Stimulated activated CD4-positive, alpha-beta T cell treated with anti-CD3 and anti-CD28 coated beads, Interleukin-1b, Interleukin-23, amount 100 ng/mL, for 1 hour (primary cell): ENCODE measurements around the gene DIPK1C.

Experiments
- DNase-seq, 2 donors: peaks; one replicate each; pipeline ENCODE4 v3.0.0-alpha.2; 2020; ENCODE audit warnings: low read depth in 2 of 2

DIPK1C gene

DNA sequence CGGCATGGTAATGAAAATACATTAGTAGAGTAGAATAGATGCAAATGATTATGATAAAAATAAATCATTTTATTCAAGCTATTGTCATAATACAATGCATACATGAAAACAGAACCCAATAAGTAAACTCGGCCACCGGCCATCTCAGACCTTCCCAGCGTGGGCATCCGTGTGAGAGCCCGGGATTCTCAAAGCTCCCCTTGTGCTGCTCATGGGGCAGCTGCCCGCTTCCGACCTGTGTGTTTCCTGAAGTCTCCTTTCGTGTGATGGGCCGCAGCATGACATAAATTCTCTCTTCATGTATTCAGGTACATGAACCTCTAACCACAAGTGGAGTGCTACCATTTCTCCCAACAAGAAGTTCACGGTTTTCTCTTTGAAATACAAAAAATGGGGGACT lies 25.6 kb upstream of the DIPK1C start:
- no peak for DNase-seq

DNA sequence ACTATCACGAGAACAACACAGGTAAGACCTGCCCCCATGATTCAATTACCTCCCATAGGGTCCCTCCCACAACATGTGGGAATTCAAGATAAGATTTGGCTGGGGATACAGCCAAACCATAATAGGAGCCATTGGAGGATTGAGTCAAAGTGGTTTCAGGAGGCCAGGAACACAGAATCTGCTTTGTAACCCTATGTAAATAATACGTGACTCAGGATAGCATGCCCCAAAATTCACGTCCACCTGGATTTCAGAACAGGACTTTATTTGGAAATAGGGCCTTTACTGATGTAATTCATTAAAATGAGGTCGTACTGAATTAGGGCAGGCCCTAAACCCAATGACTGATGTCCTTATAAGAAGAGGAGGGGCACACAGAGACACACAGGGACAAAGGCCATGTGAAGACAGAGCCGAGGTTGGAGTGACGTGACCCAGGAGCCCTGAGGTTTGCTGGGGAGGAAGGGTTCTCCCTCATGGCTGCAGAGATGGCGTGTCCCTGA lies 23.1 kb upstream of the DIPK1C start:
- DNase-seq: no peak

DNA sequence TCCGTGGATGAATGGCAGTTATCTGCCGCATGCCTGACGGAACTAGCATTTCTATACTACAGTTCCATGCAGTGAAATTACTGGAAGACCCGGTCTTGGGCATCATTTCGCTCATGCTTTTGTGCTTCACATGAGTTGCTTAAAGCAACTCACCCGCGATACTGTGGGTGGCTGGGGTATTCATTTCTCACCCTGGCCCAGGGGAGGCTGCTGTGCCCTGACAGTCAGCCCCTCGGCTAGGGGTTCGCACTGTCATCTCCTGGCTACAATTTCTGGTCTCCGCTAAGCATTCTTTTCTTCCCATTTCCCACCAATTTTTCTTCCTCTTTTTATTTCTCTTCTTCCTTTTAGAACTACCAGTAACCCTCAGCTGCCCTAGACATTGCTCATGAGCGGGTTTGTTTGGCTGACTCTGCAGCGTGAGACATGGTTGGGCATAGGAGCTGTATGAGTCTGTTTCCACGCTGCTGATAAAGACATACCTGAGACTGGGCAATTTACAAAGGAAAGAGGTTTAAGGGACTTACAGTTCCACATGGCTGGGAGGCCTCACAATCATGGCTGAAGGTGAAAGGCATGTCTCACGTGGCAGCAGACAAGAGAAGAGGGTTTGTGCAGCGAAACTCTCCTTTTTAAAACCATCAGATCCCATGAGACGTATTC lies 22.5 kb upstream of the DIPK1C start:
- no peak for DNase-seq

DNA sequence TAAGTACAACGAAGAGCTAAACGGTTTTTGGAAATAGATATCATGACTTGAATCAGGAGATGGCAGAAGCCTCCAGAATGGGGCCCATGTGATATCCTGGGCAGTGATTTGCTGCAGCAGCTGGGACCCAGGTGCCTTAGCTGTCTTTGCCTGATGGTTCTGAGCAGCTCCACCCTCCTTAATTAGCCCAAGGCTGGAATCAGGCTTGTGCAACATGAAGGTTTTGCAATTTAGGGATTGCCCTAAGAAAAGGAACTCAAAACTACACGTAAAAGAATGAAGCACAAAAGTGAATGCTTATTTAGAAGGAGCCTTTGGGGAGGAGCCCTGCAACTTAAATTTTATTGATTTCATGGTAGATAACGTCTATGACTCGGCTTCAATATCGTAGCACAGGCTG lies 21.8 kb upstream of the DIPK1C start:
- no peak for DNase-seq

DNA sequence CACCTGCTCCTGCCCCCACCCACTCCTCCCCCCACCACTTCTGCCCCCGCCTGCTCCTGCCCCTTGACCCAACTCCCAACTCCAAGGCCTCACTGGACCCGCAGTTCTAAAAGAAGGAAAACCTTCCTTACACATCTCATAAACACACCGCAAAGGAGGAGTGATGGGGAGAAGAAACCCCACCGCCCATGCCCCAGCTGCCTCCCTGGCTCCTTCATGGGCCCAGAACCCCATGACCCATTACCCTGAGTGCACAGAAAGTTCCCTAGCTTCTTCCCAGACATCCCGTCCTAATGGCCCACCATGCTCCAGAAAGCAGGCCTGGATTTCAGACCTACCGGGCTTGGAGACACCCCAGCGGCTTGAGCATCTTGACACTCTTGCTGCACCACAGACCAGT lies 21.2 kb upstream of the DIPK1C start:
- no peak for DNase-seq

DNA sequence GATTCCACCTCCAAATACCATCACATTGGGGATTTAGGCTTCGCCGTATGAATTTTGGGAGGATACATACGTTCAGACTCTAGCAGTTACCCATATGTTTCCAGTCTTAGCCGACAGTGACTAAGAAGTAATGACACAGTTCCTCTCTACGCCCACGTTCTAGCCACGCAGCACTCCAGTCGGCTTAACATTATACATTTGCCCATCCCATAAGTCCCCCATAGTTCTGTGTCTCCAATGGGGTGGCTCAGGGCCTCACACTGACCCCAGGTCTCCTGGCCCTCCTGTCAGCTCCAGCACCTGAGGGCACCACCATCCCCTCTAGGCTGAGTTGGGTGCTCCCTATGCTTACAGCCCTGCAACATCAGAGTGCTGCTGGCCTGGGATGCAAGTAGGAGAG lies 20.7 kb upstream of the DIPK1C start:
- no peak for DNase-seq

DNA sequence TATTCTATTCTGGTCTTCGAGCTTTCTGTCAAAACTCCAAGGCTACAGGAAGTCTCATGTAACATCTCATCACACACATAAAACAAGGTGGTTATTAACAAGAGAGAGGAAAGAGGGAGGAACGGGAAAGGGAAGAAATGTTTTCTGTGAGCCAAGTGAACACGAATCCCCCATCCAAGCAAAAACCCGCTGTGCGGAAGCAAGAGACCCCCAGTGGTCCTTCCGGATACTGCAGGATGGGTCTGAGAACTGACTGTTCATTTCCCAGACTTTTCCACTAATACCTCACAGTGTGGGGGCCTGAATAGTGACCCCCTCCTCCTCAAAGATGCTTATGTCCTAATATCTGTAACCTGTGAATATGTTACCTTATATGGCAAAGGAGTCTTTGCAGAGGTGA lies 19.0 kb upstream of the DIPK1C start:
- no peak for DNase-seq

DNA sequence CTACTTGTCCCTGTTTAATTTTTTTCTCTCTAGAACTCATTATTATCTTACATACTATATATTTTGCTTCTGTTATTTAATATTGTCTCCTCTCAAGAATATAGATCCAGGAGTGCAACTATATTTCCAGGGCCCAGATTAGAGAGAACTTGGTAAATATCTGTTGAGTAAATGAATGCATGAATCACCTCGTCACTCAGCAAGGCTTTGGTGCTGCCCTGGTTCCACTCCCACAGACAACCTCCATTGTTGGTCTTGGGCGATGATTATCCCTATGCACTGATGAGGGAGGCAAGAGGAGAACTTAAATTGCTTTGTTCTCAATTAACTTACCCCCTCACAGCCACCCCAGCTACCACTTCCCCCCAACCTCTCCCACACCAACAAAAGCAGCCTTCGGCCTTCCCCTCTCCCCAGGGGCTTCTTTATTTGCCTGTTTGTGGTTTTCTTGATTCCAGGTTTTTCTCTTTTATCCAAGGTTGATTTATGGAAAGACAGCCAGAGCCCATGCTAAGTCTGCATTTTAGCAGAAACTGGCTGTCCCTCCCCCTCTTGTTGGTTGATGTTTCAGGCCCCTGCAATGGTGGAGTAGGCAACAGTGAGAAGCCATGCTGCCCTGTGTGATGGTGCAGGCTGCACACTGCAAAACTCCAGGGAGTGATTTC lies 17.0 kb upstream of the DIPK1C start:
- no peak for DNase-seq

DNA sequence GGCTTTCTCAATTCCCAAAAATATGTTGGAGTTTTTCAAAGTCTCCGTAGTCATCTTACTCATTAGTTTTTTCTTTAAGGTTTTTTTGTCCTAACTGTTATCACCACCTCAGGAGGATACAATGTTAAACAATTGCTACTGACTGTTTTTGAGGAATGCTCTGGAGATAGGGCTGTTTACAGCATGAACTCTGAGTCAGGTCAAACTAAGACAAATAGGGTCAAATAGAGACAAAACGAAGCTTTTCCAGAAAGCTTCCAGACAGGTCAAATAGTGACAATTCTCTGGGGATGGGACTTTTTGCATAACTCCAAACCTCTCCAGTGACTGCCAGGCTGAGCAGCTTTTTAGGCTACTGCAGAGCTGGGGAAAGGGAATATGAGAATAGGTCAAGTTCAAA lies 15.2 kb upstream of the DIPK1C start:
- DNase-seq: no peak

DNA sequence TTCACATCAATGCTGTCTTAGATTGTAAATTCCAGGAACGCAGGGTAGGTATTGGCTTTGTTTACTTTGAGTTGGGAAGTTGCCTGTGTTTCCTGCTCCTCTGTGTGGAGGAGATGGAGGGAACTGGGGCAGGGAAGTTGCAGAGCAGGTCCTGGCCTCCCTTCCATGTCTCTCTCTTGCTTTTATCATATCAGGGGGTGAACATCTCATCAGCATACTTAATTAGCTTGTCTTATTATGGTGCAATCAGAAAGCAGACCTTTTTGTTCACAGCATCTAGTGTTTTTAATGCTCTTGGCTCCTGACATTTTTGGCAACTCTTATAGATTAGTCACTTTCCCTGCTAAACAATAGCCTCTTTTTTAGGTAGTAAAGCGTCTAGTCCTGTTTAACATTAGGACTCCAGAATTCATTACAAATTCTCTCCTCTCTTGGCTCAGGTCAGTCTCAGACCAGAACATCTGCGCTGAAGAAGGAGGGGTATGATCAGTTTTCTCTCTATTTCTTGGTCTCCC lies 11.5 kb upstream of the DIPK1C start:
- DNase-seq: no peak

DNA sequence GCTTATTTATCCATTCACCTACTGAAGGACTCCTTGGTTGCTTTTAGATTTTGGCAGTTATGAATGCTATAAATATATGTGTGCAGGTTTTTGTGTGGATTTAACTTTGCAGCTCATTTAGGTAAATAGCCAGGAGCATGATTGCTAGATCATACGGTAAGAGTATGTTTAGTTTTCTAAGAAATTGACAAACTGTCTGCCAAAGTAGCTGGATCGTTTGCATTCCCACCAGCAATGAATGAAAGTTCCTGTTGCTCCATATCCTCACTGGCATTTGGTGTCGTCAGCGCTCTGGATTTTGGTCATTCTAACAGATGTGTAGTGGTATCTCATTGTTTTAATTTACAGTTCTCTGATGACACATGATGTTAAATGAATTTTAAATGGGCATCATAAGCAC lies 8.7 kb upstream of the DIPK1C start:
- DNase-seq: no peak

DNA sequence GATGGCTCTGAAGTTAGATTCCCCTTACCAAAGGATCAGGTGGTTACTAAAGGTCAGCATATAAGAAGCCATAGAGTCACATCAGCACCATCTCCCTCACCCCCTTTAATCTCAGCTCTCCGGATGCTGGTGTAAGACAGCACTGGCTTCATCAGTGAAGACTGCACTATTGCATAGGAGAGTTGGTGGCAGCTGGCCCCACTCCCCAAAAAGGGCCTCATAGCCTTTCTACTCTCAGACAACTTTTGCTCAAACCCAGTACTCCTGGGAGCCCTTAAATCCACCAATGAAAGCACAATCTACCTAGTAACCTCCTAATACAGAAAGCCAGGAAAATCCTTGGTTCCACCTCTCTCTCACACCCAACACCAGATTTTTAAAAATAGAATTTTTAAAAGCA lies 6.9 kb upstream of the DIPK1C start:
- no peak for DNase-seq

DNA sequence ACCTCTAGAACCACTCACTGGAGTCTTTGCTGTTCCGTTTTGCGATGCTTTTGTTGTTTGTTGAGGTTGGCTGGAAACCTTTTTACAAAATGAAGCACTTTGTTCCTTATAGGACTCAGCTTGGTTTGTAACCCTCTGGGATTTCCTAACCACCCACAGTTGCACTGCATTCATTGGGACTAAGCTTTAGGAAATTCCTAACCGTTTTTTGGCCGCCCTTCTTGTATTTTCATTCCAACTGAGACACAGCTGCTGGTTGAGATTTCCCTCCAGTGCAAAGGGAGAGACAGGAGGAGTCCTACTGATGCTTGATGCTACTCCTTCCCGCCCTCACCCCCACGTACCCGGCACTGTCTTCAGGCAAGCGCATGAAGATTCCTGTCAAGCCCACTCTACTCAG lies 6.1 kb upstream of the DIPK1C start:
- no peak for DNase-seq

DNA sequence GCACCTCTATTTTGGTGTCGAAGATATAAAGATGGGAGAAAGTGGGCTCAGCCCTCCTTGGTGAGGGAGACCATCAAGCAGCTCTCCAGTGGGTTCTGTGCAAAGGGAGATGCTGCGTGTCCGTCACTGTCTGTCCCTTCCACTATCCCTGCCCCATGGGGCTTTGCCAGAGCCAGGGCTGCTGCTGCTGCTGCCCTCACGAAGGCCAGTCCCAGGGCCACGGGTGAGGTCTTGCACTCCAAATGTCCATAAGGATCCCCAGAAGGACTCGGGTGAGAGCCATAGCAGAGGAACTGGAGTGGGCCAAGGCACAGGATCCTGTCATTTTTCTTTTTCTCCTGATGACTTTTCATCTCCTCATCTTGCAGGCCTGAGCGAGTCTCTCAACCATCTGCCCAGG lies 3.7 kb upstream of the DIPK1C start:
- no peak for DNase-seq

DNA sequence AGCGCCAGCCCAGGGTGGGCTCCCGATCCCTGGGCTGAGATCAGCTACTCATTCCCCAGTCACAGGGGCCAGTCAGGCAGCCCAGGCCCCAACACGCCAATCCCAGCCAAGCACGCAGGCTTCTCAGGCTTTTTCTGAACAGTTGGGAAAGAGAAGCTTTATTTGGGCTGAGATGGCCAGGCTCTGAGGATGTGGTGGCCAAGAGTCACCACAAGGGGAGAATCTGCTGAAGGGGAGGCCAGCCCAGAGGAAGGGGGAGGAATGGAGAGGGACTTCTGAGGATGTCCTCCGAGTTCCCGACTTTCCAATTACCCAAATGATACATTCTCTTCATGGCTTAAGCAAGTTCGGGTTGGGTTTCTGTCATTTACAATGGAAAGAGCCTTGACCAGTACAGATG lies 2.8 kb upstream of the DIPK1C start:
- DNase-seq: no peak

DNA sequence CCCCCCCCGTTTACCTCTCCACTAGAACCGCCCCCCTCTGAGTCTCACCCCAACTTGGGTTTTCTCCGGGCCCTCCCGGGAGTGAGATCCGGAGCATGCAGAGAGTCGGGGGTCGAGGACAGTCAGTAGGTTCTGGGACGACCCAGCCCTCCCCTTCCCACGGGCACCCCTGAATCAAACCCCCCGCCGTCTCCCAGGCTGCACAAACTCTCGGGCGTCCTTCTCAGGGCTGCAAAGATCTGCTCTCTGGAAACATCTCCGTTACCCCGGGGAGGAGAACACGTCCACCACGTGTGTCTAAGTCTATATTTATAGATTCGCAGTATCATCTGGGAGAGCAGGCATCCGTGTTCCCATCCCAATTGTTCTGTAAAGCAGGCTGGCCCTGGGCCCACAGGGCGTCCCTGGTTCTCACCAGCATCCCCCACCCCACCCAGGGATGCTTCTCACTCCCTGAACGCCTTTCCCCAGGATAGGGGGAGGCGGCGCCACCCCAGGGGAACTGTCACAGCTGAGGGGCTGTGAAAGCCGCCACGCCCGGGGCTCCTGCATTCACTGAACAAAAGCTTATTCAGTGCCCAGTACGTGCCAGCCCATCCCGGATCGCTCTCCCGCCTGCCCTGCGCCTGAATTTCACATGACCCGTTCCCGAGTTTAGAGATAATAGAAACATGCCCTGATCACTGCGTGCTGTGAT lies 765 bp upstream of the DIPK1C start:
- no peak for DNase-seq

DNA sequence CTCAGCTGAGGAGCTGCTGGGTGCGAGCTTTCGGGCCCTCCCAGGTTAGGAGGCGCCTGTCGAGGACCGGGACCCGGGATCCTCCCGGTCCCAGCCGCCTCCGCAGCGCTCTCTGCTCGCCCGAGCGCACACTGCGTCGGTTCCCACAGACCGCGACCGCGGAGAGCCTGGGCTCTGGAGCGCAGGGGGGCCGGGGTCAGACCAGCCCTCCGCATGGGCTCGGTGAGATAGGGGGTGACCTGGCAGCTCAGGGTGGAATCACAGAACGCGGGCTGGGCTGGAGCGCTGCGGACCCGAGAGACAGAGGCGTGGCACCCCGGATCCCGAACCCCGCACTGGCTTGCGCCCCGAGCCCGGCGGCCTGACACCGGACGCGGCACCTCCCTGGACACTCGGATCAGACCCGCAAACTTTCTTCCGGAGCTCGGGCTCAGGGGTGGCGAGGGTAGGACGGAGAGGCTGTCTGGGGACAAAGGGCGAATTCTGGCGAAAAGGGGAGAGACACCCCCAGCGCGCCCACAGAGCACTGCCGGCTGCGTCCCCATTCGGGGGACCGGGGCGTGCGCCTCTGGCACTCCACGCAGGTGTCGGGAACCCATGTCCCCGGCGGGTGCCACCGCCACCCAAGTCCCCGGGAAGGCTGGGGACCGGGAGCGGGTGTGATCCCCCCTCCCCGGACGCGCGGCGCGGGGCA lies 612 bp downstream of the DIPK1C start:
- DNase-seq: no peak

DNA sequence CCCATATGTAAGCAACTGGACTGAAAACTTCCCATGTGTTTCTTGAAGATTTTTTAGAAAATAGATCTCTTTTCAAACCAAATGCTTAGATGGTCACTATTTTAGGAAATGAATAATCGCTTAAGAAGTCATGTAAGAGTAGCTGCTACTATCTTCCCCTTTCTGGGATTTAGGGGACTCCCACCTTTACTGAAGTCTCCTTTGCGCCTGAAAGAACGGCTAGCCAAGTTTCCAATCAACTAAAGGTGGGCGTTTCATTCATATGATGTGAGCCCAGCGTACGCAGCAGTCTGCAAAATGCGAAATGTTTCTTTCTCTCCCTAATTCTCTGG lies 1.1 kb downstream of the DIPK1C start:
- no peak for DNase-seq

DNA sequence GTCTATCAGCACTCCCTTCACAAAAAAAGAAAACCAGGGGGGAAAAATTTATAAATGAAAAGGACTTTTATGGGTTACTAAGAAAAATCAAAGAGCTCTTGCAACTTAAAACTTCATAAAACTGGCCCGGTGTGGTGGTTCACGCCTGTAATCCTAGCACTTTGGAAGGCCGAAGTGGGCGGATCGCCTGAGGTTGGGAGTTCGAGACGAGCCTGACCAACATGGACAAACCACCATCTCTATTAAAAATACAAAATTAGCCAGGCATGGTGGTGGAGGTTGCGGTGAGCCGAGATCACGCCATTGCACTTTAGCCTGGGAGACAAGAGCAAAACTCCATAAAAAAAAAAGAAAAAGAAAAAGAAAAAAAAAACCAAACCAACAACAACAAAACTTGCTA lies 1.7 kb downstream of the DIPK1C start:
- no peak for DNase-seq

DNA sequence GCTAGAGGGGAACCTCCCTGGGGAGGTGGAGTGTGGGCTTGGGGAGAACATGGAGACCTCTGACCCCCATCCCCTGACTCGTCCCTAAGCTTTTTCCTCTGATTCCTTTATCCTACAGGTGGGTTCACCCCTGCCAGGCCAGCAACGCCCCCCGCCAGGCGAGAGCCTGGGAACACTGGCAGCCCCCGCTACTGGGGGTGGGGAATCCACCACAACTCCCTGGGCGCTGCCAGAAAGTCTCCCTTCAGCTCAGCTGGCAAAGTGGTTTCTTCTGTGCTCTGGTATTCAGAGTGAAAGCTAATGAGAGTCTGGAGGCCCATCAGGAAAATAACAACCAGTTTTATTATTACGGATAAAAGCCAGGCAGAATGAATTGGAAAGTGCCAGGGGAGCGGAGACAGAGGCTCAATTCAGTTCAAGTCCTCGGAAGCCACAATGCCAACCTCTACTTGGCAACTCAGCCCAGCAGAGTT lies 2.8 kb downstream of the DIPK1C start:
- no peak for DNase-seq

DNA sequence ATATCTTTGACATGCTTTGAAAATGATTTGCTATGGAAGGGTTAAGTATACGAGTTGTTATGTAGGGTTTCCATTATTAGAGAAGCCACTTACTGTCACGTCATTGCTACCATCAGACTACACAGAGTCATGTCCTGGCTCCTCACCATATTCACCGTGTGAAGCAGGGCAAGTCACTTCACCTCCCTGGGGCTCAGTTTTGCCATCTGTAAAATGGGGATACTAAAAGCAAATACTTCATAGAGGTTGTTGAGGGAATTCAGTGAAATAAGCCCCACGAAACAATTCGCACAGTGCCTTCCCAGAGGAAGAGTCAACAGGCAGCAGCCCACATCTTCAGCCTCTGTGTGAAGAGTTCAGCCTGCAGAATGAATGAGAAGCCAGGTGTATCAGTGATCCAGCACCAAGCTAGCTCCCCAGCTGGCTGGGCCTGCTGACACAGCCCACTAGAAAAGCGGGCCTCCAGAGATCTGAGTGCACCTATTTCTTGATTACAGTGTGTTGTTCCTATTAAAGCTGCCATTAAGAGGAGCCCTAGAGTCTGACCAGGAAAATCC lies 3.4 kb downstream of the DIPK1C start:
- DNase-seq: no peak

DNA sequence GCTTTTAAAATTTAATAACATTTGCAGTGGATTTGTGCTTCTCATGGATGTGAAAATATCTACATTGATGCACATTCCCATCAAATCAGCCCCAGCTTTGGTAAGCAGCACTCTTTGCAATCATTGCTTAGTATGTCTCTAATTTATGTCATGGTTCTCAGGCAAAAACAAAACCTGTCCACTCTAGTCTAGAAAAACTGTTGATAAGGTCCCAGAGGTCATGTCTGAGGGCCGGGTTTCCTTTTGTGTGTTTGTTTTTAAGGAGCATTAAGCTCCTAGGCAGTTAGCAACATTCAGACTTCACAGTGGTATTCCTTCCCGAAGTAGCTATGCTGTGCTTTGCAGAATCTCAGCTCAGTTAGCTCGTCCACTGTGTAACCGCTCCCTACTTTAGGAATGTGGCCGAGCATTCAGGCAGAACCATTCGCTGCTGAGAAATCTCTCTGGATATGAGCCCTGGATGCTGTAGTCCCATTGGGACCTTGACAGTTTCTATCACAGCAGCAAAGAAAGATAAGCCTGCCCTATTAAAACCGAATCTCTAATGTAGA lies 4.0 kb downstream of the DIPK1C start:
- DNase-seq: no peak
